C4-2B (cell line): ENCODE results near the gene UBE2U.
"Not testable (repeated sequence)": the region's sequence is repeated elsewhere in the genome, so short reads cannot be mapped to it uniquely, and the experiment has no call there.

Source experiments
- H3K27ac ChIP-seq: fragments of 450-650 bp; 2 replicates; pipeline ENCODE4 v1.5.1; 2017
- CTCF ChIP-seq: fragments of 450-650 bp; conservative IDR thresholded peaks from 2 replicates; pipeline ENCODE4 v1.5.1; 2017; ENCODE audit warnings: mild to moderate bottlenecking
- ZFX ChIP-seq: fragments of 450-650 bp; IDR thresholded peaks from 2 replicates; pipeline ENCODE4 v1.6.1; 2017

The UBE2U gene

GRCh38 chr1:64236541-64236954 is 33.1 kb downstream of the UBE2U start:
- H3K27ac ChIP-seq = no peak overlapping the region
- TF ChIP-seq ZFX (no peak), CTCF (no peak)

GRCh38 chr1:64239519-64239918 is 36.1 kb downstream of the UBE2U start:
- H3K27ac ChIP-seq = not testable (repeated sequence)

- TF ChIP-seq ZFX = no peak
- no peak for TF ChIP-seq CTCF
- no peak overlapping the region for H3K27ac ChIP-seq
Measured at GRCh38 chr1:64240206-64240605, 36.8 kb downstream of the UBE2U start.

- TF ChIP-seq CTCF (no peak), ZFX (no peak)
- no peak overlapping the region for H3K27ac ChIP-seq
Measured at GRCh38 chr1:64241069-64241468, 37.6 kb downstream of the UBE2U start.

- H3K27ac ChIP-seq = no peak overlapping the region
- no peak for TF ChIP-seq ZFX
- peak; percentile 79 for TF ChIP-seq CTCF
Measured at GRCh38 chr1:64242895-64243756, 39.7 kb downstream of the UBE2U start.

GRCh38 chr1:64243757-64244080 is 40.3 kb downstream of the UBE2U start:
- TF ChIP-seq ZFX = no peak
- TF ChIP-seq CTCF = no peak

GRCh38 chr1:64245495-64245894 is 42.1 kb downstream of the UBE2U start:
- TF ChIP-seq CTCF (no peak), ZFX (no peak)
- no peak overlapping the region for H3K27ac ChIP-seq

More at GRCh38 chr1:64243757-64244080, 40.3 kb downstream of the UBE2U start:
- H3K27ac ChIP-seq = no peak overlapping the region

- TF ChIP-seq ZFX (no peak), CTCF (peak; percentile 87)
- no peak overlapping the region for H3K27ac ChIP-seq
Measured at GRCh38 chr1:64246294-64246917, 43.0 kb downstream of the UBE2U start.
